Breast epithelium (tissue), 3 donors: Measurements from ENCODE around the gene MYO3B.

Experiments
- POLR2A ChIP-seq: fragments of 450-650 bp; IDR thresholded peaks from one replicate; pipeline ENCODE4 v1.6.1; 2016; ENCODE audit warnings: antibody characterized with exemption, mild to moderate bottlenecking, moderate library complexity
- TF ChIP-seq, protein P1 (sequence below), 3 donors: fragments of 450-650 bp; IDR thresholded peaks; one replicate each; pipeline ENCODE4 v1.5.1; 2016 to 2017; ENCODE audit warnings: antibody characterized with exemption in 3 of 3, mild to moderate bottlenecking in 3 of 3, moderate library complexity in 3 of 3

DNA sequence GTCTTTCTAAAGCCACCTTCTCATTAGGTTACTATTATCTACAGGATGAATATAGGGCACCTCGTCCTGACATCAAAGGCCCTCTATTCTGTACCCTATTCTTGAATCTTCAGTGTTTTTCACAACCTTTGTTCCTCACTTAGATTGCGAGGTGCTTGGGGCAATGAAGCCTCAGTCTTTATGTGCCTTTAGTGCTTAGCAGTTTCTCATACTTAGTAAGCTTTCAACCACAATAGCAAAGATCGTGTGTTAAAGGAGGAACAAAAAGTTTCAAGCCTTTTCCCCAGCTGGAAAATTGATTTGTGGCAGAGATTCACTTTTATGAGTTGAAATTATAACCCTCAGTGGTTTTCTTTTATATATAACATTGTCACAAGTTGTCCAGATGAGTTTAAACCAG, 226.9 kb downstream of the MYO3B start:
- TF ChIP-seq POLR2A = no peak
- TF ChIP-seq, protein P1, sequence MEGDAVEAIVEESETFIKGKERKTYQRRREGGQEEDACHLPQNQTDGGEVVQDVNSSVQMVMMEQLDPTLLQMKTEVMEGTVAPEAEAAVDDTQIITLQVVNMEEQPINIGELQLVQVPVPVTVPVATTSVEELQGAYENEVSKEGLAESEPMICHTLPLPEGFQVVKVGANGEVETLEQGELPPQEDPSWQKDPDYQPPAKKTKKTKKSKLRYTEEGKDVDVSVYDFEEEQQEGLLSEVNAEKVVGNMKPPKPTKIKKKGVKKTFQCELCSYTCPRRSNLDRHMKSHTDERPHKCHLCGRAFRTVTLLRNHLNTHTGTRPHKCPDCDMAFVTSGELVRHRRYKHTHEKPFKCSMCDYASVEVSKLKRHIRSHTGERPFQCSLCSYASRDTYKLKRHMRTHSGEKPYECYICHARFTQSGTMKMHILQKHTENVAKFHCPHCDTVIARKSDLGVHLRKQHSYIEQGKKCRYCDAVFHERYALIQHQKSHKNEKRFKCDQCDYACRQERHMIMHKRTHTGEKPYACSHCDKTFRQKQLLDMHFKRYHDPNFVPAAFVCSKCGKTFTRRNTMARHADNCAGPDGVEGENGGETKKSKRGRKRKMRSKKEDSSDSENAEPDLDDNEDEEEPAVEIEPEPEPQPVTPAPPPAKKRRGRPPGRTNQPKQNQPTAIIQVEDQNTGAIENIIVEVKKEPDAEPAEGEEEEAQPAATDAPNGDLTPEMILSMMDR (IDR thresholded peaks at IDR 0.05) = no peak
